ENCODE data around the gene TLE6.
"Not testable (repeated sequence)": the region's sequence is repeated elsewhere in the genome, so short reads cannot be mapped to it uniquely, and the experiment has no call there.

The TLE6 gene

DNA sequence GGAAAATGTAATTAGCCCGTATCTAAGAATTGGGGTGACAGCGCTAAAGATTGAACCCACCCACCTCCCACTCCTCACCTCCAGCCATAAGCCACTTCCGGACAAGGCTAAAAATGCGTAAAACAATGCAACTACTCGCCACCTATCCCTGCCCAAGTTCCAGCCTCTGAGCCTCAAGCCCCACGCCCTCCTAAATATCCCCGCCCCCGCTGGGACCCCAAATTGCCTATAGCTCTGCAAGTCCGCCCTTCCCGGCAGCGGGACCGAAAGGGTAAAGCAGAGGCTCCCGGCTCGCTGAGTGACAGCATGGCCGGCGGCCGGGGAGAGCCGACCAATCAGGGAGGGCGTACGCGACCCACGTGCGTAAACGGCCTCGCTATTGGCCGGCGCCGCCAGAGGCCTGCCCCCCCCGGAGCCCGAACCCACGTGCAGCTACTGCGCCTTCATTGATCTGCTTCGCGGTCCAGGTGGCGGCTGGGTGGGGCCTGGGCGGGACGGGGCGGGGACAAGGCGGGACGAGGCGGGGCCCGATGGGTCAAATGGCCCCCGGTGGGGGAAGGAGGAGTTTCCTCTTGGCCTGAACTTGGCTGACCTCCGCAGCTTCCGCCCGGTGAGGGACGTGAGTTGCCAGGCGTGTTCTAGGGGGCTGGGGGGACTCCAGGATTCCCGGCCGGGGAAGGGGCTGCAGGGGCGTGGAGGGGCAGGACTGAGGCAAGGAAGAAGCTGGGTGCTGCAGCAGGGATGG is at the start of gene TLE6:
Gene TLE6 (plus strand): TSS at position 564 of the 745 bp plus-strand sequence. CDS start 670 bp downstream, outside the sequence.
- peak; percentile 98 for DNase-seq

DNA sequence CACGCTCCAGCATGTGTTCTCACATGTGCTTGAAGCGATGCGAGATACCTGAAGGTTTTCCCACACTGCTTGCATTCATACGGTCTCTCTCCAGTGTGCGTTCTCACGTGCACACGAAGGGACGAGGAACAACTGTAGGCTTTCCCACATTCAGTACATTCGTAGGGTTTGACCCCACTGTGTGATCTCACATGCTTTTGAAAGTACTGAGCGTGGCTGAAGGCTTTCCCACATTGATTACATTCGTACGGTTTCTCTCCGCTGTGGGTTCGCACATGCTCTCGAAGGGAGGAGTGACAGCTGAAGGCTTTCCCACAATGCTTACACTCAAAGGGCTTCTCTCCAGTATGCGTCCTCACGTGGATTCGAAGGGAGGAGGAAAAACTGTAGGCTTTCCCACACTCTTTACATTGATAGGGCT is 43.9 kb upstream of the TLE6 start:
- DNase-seq = no peak

DNA sequence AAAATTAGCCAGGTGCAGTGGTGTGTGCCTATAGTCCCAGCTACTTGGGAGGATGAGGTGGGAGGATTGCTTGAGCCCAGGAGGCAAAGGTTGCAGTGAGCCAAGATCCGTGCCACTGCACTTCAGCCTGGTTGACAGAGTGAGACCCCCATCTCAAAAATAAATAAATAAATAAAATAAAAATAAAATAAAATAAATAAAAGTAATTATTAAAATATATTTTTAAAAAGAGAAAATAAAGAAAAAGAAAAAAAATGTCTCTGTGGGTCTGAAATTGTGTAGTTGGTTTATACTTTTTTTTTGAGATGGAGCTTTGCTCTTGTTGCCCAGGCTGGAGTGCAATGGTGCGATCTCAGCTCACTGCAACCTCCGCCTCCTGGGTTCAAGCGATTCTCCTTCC is 41.5 kb upstream of the TLE6 start:
- not testable (repeated sequence) for DNase-seq

DNA sequence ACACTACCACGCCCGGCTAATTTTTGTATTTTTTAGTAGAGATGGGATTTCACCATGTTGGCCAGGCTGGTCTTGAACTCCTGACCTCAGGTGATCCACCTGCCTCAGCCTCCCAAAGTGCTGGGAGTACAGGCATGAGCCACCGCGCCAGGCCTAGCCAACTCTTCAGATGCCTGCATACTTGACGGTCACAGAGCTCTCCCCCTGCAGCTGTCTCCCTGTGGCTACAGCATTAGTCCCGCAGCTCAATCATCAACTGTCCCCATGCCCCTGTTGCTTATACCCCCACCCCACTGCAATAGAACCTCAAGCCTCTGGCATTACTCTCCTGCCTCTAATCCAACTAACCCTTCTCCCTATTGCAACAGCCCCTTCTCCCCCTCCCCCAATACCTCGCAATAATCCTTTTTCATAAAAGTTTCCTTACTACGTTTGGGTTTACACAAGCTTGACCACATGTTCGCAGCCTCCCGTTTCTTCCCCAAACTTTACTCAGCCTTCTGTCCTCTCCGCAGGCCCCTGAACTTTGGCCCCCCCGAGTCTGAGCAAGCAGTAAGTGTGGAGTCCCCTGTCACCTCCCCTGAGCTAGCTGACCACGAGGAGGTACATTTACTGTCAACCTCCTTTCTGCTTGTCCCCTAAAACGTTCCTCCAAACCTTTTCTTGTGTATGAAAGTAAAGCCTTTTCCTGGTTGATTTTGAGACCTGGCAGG is 34.3 kb upstream of the TLE6 start:
- DNase-seq = no peak

DNA sequence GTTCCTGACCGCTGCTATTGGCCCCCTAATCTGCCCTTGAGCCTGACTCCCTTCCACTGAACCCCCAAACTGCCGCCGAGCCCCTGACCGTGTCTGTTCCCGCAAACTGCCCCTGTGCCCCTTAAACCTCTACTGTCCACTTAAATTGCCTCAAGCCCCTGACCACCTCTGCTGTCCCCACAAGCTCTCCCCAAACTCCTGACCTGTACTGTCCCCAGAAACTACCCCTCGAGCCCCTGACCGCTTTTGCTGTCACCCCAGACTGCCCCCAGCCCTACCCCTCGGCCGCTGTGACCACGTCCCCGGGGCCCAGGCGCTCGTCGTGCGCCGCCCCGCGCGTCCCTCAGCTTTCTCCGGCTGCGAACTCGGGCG is 33.0 kb upstream of the TLE6 start:
- no peak for DNase-seq

DNA sequence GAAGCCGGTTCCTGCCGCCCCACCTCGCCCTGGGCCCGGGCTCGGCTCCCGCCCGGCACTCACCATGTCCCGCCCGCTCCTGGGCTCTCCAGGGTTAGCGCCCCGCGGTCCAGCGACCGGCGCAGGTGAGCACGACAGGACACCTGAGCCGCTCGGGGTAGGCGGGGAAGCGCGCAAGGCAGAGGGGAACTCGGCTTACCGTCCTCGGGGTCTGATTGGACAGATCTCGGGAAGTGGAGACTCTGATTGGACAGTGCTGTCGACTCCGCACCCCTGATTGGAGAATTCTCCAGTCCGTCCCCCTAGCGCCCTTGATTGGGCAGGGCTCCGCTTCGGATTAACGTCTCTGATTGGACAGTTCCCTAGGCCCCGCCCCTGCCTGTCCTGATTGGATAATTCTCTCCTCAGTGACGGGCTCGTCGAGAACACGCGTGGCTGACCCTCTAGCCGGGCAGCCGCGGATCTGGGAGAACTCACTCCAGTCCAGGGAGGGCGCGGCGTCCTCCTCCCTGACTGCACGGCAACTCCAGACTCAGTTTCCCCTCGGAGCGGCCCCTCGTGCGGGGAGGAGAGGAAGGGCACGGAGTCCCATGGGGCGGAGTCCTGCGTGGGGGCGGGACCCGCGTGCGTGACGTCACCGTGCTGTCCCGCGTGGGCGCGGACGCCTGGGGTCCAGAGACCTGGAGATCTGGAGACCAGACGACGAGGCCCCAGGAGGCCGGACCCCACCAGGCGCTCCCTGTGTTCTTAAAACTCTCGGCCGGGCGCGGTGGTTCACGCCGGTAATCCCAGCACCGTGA is 32.4 kb upstream of the TLE6 start, which contains the start of gene ZNF77:
Gene ZNF77 (minus strand): TSS at position 197 of the 800 bp plus-strand sequence. CDS start 131 bp downstream, at position 66.
- DNase-seq = peak; percentile 99

DNA sequence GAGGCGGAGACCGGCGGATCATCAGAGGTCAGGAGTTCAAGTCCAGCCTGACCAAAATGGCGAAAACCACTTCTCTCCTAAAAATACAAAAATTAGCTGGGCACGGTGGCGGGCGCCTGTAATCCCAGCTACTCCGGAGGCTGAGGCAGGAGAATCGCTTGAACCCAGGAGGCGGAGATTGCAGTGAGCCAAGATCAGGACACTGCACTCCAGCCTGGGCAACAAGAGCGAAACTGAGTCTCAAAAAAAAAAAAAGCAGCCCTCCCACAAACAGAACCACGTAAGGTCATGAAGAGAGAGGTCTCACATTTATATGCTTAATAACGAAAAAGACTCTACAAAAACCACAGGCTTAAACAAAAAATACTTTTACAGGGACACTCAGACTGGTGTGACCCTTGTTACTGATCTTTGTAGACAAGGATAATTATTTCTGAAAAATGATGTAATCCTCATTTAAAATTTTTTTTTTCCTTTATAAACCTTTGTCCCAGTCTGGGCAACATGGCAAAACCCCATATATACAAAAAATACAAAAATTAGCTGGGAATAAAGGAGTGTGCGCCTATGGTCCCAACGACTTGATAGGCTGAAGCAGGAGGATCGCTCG is 31.7 kb upstream of the TLE6 start:
- DNase-seq = no peak

DNA sequence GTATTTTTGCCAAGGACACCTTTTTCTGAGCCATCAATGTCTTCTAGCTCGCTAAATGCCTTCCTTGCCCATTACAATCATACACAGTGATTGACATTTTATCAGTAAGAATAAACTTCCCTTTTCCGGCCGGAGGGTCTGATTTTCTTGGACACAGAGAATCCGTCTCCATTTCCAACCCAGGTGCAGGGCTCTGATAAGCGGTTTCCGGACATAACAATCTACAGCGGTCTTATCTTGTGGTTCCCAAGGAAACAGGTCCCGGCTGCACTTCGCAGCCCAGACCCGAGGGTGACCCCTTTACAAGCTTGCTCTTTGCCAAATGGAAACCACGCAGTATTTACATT is 27.5 kb upstream of the TLE6 start:
- no peak for DNase-seq

DNA sequence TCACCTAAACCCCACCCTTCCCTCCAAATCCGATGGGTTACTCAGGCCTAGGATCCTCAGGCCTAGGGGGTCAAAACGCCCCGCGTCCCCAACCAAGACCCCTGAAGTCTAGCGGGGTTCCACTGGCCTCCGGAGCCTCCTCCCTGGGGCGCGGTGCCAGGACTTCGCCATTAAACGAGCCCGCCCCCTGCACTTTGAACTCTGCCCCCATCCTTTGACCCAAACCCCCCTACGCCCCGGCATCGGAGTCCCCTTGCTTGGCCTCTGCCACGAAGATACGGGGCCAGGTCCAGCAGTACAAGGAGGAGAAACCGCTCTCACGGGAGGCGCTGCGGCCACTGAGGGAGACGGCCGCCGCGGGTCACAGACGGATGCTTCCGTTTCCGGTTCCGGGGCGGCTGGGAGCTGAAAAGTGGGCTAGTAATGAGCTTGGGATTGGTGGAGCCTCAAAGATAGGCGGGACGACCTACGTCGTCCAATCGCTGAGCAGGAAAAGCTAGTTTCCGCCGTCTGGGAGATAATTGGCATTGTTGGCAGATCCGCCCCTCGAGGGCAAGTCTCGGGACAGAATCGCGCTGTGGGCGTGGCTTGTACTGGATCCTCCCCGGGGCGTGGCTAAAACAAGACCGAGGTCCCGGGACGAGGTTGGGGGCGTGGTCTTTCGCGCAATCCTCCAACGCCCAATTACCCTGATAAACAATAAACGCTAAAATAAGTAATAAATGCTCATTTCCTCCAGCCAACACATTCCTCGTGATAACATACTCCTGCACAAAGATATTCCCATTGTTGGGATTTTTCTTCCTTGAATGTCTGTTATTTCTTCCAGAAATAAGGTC is 26.9 kb upstream of the TLE6 start:
- DNase-seq = peak; percentile 99

DNA sequence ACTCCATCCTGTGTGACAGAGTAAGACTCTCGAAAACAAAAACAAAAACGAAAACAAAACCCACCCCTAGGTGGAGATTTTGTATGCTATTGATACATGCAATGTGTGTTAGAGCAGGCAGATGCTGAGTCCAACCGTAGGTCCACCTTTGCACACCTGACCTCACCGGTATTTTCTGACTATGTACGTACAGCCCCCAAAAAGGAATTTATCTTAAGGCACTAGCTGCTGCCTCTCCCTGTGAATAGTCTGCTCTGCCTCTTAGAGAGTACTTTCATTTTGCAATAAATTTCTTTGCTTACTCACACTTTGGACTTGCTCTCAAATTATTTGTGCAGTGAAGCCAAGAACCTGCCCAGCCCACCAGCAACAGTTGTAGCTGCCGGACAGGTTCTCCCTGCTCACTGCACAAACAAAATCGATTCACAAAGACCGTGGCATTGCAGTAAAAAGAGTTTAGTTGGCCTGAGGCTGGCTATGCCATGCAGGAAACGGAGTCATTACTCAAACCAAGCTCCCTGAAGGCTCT is 24.3 kb upstream of the TLE6 start:
- DNase-seq = peak; percentile 22

DNA sequence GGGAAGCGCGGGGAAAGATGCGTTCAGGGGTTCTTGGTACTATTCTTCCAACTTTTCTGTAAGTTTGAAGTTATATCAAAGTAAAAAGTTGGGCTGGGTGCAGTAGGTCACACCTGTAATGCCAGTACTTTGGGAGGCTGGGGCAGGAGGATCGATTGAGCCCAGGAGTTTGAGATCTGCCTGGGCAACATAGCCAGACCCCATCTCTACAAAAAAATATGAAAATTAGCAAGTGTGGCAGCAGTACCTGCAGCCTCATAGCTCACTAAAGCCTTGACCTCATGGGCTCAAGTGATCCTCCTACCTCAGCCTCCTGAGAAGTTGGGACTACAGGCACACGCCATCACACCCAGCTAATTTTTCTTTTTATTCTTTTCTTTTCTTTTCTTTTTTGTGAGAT is 20.2 kb upstream of the TLE6 start:
- DNase-seq = no peak

DNA sequence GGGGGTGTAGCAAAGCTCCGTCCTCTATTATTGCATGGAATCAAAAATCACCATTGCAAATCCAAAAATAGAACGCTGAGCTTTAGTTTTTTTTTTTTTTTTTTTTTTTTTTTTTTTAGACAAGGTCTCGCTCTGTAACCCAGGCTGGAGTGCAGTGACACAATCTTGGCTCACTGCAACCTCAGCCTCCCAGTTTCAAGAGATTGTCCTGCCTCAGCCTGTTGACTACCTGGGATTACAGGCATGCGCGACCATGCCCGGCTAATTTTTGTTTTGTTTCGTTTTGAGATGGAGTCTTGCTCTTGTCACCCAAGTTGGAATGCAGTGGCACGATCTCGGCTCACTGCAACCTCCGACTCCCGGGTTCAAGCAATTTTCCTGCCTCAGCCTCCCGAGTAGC is 17.2 kb upstream of the TLE6 start:
- no peak for DNase-seq

DNA sequence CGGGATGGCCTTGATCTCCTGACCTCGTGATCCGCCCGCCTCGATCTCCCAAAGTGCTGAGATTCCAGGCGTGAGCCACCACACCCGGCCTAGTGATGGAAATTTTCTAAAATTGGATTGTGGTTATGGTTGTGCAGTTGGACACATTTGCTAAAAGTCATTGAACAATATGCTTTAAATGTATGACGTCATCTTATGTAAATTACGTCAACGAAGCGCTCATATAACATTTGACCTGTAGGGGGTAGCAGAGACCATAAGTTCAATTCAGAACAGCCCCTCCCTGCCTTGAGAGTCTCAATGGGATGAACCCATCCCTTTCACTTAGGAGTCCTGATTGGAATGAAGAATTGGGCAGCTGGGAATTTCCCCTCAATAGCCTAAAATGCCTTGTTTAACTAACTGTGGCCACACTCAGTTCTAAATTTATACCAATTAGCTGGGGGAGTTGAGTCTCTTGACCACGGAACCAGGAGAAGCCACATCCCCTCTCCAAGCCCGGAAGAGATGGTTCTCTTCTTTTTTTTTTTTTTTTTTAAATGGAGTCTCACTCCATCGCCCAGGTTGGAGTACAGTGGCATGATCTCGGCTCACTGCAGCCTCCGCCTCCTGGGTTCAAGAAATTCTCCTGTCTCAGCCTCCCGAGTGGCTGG is 15.2 kb upstream of the TLE6 start:
- peak; percentile 86 for DNase-seq

DNA sequence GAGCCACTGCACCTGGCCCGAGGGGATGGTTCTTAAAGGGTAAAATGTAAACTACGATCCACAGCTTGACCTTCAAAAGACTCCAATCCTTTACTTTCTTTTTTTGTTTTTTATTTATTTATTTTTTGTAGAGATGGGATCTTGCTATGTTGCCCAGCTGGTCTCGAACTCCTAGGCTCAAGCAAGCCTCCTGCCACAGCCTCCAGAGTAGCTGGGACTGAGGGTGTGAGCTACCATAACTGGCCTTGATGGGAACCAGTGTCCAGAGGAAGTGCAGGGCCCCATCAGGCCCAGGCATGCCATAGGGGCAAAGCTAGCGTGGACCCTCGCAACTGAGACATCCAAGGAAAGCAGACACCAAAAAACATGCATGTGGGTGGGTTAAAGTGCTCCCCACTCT is 14.2 kb upstream of the TLE6 start:
- no peak for DNase-seq

DNA sequence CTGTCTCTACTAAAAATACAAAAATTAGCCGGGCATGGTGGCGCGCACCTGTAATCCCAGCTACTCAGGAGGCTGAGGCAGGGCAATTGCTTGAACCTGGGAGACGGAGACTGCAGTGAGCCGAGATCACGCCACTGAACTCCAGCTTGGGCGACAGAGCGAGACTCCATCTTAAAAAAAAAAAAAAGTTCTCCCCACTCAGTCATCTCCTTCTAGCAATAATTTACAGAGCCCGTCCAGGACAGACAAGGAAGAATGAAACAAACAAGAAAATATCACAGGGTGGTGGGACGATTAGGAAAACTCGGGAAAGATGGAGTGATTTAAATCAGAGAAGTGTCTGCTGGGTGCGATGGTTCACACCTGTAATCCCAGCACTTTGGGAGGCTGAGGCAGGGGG is 13.7 kb upstream of the TLE6 start:
- not testable (repeated sequence) for DNase-seq

DNA sequence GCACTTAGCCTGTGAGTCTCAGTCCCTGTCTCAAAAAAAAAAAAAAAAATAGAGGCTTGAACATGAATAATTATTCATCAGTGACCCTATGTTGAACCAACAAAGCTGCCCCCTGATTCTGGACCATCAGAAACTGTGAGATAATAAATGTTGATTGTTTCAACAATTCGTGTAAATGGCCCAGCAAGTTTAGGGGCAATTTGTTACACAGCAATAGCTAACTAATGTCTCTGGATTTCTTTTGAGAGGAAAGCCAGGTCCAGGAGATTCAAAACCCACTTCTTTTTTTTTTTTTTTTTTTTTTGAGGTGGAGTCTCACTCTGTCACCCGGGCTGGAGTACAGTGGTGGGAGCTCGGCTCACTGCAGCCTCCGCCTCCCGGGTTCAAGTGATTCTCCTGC is 12.5 kb upstream of the TLE6 start:
- DNase-seq = no peak

DNA sequence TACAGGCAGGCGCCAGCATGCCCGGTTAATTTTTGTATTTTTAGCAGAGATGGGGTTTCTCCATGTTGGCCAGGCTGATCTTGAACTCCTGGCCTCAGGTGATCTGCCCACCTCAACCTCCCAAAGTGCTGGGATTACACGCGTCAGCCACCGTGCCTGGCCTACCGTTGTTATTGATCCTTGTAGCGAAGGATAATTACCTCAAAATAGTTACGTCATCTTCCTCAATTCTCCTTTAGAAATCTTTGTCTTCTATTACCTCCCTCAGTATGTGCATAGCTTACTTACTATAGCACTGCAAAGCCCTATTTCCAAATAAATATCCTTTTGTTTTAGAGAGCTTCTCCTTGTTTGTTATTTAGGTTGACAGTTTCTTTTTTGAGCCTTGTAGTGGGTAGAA is 9.4 kb upstream of the TLE6 start:
- no peak for DNase-seq

DNA sequence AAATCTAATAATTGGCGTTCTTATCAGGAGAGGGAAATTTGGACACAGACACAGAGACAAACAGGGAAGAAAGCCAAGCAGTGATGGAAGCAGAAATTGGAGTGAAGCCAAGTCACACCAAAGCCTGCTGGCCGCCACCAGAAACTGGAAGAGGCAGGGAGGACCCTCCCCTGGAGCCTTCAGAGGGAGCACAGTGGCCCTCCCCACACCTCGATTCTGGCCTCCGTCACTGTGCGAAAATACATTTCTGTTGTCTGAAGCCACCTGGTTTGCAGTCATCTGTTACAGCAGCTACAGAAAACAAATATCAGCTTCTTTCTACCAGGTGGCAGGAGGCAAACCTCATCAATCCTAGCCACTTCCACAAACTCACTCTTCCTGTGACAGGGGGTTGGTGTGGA is 8.3 kb upstream of the TLE6 start:
- DNase-seq = peak; percentile 97

DNA sequence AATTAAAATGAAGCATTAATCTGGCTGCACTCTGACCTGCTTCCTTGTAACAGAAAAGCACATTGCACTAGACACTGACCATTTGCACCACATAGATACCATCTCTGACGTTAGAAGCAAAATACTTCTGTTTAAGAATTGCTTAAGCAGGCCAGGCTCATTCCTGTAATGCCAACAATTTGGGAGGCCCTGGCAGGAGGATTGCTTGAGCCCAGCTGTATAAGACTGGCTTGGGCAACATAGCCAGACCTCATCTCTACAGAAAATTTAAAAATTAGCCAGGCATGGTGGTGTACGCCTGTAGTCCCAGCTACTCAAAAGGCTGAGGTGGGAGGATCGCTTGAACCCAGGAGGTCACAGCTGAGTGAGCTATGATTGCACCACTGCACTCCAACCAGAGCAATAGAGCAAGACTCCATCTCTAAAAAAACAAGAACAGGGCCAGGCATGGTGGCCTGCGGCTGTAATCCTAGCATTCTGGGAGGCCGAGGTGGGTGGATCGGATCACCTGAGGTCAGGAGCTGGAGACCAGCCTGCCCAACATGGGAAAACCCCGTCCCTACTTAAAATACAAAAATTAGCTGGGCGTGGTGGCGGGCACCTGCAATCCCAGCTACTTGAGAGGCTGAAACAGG is 7.0 kb upstream of the TLE6 start:
- no peak for DNase-seq

DNA sequence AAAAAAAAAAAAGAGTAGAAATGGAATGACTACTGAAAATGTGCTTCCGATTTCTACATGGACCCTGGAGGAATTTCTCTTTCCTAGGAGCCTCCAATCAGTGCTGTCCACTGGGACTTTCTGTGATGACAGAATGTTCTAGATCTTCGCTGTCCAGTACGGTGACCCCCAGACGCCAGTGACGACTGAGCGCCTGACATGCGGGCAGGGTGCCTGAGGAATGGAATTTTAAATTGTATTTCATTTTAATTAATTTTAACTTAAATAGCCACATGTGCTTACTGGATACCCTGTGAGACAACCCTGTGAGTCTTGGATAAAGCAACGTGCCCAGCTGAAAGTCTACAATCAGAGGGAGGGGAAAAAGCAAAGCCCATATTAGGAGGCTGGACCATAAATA is 4.1 kb upstream of the TLE6 start:
- DNase-seq = no peak
